SK-N-SH treated with all-trans-retinoic acid at 6 μM for 48 hours (cell line): ENCODE results near the gene RUNX3.

Source experiments
- ATAC-seq: fragments of 200-7000 bp; cut with Tn5 transposase; 3 replicates; pipeline ENCODE4 v1.9.1; 2020; ENCODE audit warnings: mild to moderate bottlenecking, moderate library complexity
- CSDC2 ChIP-seq: fragments of 250-450 bp; sonication (Bioruptor Pico); IDR thresholded peaks from 2 replicates; pipeline ENCODE4 v1.5.0; 2020; ENCODE audit warnings: mild to moderate bottlenecking, moderate library complexity
- CSRNP3 ChIP-seq: fragments of 250-450 bp; sonication (Bioruptor Pico); IDR thresholded peaks from 2 replicates; pipeline ENCODE4 v1.5.1; 2021; ENCODE audit warnings: mild to moderate bottlenecking, moderate library complexity
- ESRRG ChIP-seq: fragments of 250-450 bp; sonication (Bioruptor Pico); IDR thresholded peaks from 2 replicates; pipeline ENCODE4 v1.6.1; 2021; ENCODE audit warnings: mild to moderate bottlenecking
- GLIS3 ChIP-seq: fragments of 250-450 bp; sonication (Bioruptor Pico); IDR thresholded peaks from 2 replicates; pipeline ENCODE4 v1.5.0; 2020; ENCODE audit warnings: mild to moderate bottlenecking, moderate library complexity
- ISL1 ChIP-seq: fragments of 250-450 bp; sonication (Bioruptor Pico); IDR thresholded peaks from 2 replicates; pipeline ENCODE4 v2.1.2; 2022; ENCODE audit warnings: mild to moderate bottlenecking, moderate library complexity
- OSR1 ChIP-seq: fragments of 250-450 bp; sonication (Bioruptor Pico); IDR thresholded peaks from 2 replicates; pipeline ENCODE4 v1.8.0; 2022; ENCODE audit warnings: moderate library complexity, mild to moderate bottlenecking, inconsistent platforms
- PATZ1 ChIP-seq: fragments of 250-450 bp; sonication (Bioruptor Pico); IDR thresholded peaks from 2 replicates; pipeline ENCODE4 v1.8.0; 2020; ENCODE audit warnings: mild to moderate bottlenecking, moderate library complexity, borderline replicate concordance
- POU6F1 ChIP-seq: fragments of 250-450 bp; sonication (Bioruptor Pico); IDR thresholded peaks from 2 replicates; pipeline ENCODE4 v1.8.0; 2021; ENCODE audit warnings: low read depth, mild to moderate bottlenecking, moderate library complexity, borderline replicate concordance
- PPARA ChIP-seq: fragments of 250-450 bp; sonication (Bioruptor Pico); IDR thresholded peaks from 2 replicates; pipeline ENCODE4 v1.5.0; 2020; ENCODE audit warnings: mild to moderate bottlenecking, borderline replicate concordance
- RARB ChIP-seq: fragments of 250-450 bp; sonication (Bioruptor Pico); IDR thresholded peaks from 2 replicates; pipeline ENCODE4 v1.8.0; 2021; ENCODE audit warnings: mild to moderate bottlenecking, moderate library complexity
- SNAI2 ChIP-seq: fragments of 250-450 bp; sonication (Bioruptor Pico); IDR thresholded peaks from 2 replicates; pipeline ENCODE4 v1.5.0; 2020; ENCODE audit warnings: mild to moderate bottlenecking, moderate library complexity
- TCF4 ChIP-seq: fragments of 250-450 bp; sonication (Bioruptor Pico); IDR thresholded peaks from 2 replicates; pipeline ENCODE4 v1.8.0; 2021; ENCODE audit warnings: mild to moderate bottlenecking, moderate library complexity, borderline replicate concordance
- TOX ChIP-seq: fragments of 250-450 bp; sonication (Bioruptor Pico); IDR thresholded peaks from 2 replicates; pipeline ENCODE4 v1.8.0; 2021; ENCODE audit warnings: mild to moderate bottlenecking, moderate library complexity, borderline replicate concordance
- TSHZ2 ChIP-seq: fragments of 250-450 bp; sonication (Bioruptor Pico); IDR thresholded peaks from 2 replicates; pipeline ENCODE4 v1.5.0; 2020; ENCODE audit warnings: mild to moderate bottlenecking, moderate library complexity
- ZC3H10 ChIP-seq: fragments of 250-450 bp; sonication (Bioruptor Pico); IDR thresholded peaks from 2 replicates; pipeline ENCODE4 v1.5.1; 2021; ENCODE audit warnings: mild to moderate bottlenecking, moderate library complexity
- ZFP3 ChIP-seq: fragments of 250-450 bp; sonication (Bioruptor Pico); IDR thresholded peaks from 2 replicates; pipeline ENCODE4 v1.5.0; 2020; ENCODE audit warnings: mild to moderate bottlenecking, moderate library complexity
- ZFP30 ChIP-seq: fragments of 450-650 bp; formaldehyde crosslinking; IDR thresholded peaks from 2 replicates; pipeline ENCODE4 v1.5.0; 2022; ENCODE audit warnings: mild to moderate bottlenecking, moderate library complexity
- ZNF565 ChIP-seq: fragments of 450-650 bp; formaldehyde crosslinking; conservative IDR thresholded peaks from 2 replicates; pipeline ENCODE4 v1.5.0; 2020; ENCODE audit warnings: low read depth, mild to moderate bottlenecking, moderate library complexity
- ZNF70 ChIP-seq: fragments of 450-650 bp; formaldehyde crosslinking; IDR thresholded peaks from 2 replicates; pipeline ENCODE4 v1.5.0; 2020; ENCODE audit warnings: mild to moderate bottlenecking, moderate library complexity
- ZNF8 ChIP-seq: fragments of 450-650 bp; formaldehyde crosslinking; IDR thresholded peaks from 2 replicates; pipeline ENCODE4 v1.5.0; 2020; ENCODE audit warnings: mild to moderate bottlenecking, moderate library complexity

RUNX3 gene

DNA sequence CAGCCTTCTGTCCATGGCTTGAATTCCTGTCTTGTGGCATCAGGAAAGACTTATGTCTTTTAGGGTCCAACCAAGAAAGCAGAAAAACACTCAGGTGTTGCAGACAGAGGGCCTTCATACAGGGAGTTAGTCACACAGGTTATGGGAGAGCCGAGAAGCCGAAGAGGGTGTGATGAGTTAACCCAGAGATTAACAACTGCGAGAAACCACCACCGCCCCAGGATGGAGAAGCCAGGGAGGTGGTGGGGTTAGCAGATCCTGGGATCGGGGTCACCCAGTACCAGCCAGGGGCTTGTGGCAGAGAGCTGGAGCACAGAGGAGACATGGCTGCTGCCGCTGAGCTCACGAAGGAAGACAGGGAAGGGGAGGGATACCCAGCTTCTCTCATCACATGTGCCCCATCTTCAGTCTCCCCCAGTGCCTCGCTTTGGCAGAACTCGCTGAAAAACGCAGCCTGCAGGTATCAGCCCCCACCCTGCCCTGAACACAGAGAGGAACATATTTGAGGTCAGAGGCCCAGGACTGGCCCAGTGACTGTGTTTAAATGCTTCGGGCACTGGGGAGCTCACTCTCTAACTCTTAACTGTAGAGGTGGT lies 58.7 kb downstream of the RUNX3 start:
- TF ChIP-seq TOX (CRISPR knock-in tag) (no peak), CSRNP3 (CRISPR knock-in tag) (no peak), SNAI2 (no peak), PPARA (CRISPR knock-in tag) (no peak), POU6F1 (CRISPR knock-in tag) (no peak), ZFP30 (CRISPR knock-in tag) (no peak), ZNF565 (CRISPR knock-in tag) (no peak), ZNF70 (CRISPR knock-in tag) (no peak), ISL1 (CRISPR knock-in tag) (no peak), RARB (CRISPR knock-in tag) (no peak), ZC3H10 (CRISPR knock-in tag) (no peak), ZFP3 (no peak), TCF4 (CRISPR knock-in tag) (no peak), OSR1 (CRISPR knock-in tag) (no peak), GLIS3 (CRISPR knock-in tag) (no peak), CSDC2 (CRISPR knock-in tag) (no peak), ZNF8 (no peak), PATZ1 (CRISPR knock-in tag) (no peak), ESRRG (CRISPR knock-in tag) (no peak)
- TF ChIP-seq, all 23 proteins: peak for 0
- ATAC-seq = no peak

DNA sequence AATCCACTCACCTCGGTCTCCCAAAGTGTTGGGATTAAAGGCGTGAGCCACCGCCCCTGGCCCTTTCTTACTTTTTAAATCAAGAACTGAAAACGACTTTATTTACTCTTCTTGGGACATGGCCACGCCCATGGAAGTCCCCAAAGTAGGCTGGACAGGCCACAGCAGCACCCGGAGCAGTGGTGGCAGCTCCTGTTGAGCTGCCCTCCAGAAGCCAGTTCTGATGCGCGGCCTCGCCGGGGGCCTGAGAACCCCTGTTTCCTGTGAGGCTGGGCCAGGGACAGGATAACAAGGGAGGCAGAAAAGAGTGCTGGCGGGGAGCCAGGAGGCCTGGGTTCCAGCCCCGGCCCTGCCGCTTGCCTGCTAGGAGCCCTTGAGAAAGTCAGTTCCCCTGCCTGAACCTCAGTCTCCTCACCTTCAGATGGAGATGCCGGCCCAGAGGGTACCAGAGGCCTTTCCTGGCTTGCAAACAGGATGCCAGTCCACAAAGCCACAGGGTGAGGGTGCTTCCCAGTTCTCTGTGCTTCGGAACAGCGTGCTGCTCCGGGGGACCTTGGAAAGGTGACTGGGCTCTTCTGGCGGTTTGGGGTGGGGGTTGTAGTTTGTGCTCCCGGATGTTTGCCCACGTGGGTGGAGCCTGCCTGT lies 59.4 kb downstream of the RUNX3 start:
- no peak for ATAC-seq
- TF ChIP-seq SNAI2 (no peak), ZNF8 (no peak), ZNF70 (CRISPR knock-in tag) (no peak), PPARA (CRISPR knock-in tag) (no peak), RARB (CRISPR knock-in tag) (no peak), POU6F1 (CRISPR knock-in tag) (no peak), OSR1 (CRISPR knock-in tag) (no peak), ZNF565 (CRISPR knock-in tag) (no peak), PATZ1 (CRISPR knock-in tag) (no peak), CSRNP3 (CRISPR knock-in tag) (no peak), CSDC2 (CRISPR knock-in tag) (no peak), TOX (CRISPR knock-in tag) (no peak), ZC3H10 (CRISPR knock-in tag) (no peak), TSHZ2 (CRISPR knock-in tag) (no peak), ZFP30 (CRISPR knock-in tag) (no peak)
